ENCODE data around the gene HUWE1.

DNA sequence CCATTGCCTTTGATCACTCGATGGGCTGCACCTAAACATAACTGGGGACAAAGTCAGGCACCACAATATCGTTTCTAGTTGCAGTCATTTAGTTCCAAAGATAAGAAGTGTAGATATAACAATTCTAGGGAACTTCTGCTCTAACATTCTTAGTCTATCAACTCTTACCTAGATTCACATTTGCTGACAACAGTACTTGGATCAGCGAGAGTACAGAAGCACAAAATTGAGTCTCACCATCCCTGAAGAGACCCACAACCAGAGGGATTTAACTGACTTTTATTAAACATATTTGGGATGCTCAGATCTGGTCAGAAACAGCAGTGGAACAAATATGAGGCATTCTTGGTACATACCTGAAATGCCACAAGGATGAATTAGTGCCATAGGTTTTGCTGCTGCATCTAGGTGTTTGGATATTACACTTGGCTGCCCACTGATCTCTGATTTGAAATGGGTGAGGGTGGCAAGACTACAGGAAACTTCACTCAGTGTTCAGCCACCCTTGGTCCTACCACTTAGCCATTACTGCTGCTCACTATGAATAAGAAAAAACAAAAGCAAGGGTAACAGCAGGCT lies 28.9 kb upstream of the HUWE1 start:
- TF ChIP-seq, protein P1, sequence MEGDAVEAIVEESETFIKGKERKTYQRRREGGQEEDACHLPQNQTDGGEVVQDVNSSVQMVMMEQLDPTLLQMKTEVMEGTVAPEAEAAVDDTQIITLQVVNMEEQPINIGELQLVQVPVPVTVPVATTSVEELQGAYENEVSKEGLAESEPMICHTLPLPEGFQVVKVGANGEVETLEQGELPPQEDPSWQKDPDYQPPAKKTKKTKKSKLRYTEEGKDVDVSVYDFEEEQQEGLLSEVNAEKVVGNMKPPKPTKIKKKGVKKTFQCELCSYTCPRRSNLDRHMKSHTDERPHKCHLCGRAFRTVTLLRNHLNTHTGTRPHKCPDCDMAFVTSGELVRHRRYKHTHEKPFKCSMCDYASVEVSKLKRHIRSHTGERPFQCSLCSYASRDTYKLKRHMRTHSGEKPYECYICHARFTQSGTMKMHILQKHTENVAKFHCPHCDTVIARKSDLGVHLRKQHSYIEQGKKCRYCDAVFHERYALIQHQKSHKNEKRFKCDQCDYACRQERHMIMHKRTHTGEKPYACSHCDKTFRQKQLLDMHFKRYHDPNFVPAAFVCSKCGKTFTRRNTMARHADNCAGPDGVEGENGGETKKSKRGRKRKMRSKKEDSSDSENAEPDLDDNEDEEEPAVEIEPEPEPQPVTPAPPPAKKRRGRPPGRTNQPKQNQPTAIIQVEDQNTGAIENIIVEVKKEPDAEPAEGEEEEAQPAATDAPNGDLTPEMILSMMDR (conservative IDR thresholded peaks at IDR 0.05; ENCODE audit: low read depth, low read length) = no peak
- TF ChIP-seq EZH2 (IDR thresholded peaks at IDR 0.05; ENCODE audit: borderline replicate concordance, low read depth, low read length, poor library complexity, severe bottlenecking) = no peak

Measured in A673 (cell line).